Stomach (tissue), 4 donors: ENCODE data around the gene ELP4.

Experiments
- EP300 ChIP-seq: sonication (generic); formaldehyde crosslinking; IDR thresholded peaks from one replicate; pipeline ENCODE4 v1.6.1; 2017; ENCODE audit warnings: antibody characterized with exemption
- POLR2A ChIP-seq, 4 donors: fragments of 450-650 bp; IDR thresholded peaks; one replicate each; pipeline ENCODE4 v1.6.1; 2016; ENCODE audit warnings: antibody characterized with exemption in 4 of 4, control low read depth in 2 of 4, mild to moderate bottlenecking in 1 of 4, moderate library complexity in 1 of 4
- TF ChIP-seq, protein P1 (sequence below), 7 experiments: fragments of 450-650 bp in 4 of 7; fragments of 200-600 bp in 3 of 7; sonication (generic) in 3 of 7; IDR thresholded peaks; one replicate each; pipeline ENCODE4 v1.5.1; 2016 to 2019; ENCODE audit warnings: antibody characterized with exemption in 7 of 7, control low read depth in 2 of 7, mild to moderate bottlenecking in 1 of 7

DNA sequence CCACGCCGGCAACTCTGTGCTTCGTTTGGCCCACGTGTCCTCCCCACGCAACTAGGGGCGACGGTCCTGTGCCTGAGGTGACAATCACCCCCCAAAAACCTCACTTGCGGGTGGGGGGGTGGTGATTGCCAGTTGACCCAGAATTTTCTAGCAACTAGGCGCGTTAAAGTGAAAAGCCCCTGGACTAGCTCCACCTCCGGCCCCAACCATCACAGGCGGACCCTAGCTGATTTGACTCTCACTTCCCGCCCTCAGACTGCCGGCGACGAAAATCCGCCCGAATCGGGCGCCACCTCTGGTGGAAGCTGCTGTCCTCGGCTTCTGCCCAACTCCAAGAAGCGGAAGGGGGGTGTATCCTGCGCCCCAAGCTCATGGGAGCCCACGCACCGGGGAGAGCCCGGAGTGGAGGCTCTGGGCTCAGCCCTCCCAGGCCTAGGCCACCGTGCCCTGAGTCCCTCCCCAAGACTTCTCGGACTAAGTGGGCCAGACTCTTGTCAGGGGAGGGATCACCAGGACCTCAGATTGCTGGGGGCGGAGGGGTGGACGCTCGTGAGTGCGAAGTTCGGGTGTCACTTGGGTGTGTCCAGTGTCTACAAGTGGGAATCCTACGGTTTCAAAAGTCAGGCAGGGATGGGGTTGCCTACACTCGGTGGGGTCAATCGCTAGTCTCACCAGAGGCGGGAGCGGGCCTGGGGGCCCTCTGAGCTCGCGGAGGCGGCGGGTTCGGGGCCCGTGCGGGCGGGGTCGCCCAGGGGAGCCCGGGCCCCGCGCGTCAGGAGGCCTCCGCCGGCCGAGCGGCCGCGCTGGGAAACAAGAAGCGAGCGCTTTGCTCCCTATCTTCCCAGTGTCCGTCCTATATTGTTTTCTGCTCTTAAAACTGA, 289.2 kb downstream of the ELP4 start:
- TF ChIP-seq POLR2A (IDR thresholded peaks at IDR 0.05) = no peak
- TF ChIP-seq, protein P1, sequence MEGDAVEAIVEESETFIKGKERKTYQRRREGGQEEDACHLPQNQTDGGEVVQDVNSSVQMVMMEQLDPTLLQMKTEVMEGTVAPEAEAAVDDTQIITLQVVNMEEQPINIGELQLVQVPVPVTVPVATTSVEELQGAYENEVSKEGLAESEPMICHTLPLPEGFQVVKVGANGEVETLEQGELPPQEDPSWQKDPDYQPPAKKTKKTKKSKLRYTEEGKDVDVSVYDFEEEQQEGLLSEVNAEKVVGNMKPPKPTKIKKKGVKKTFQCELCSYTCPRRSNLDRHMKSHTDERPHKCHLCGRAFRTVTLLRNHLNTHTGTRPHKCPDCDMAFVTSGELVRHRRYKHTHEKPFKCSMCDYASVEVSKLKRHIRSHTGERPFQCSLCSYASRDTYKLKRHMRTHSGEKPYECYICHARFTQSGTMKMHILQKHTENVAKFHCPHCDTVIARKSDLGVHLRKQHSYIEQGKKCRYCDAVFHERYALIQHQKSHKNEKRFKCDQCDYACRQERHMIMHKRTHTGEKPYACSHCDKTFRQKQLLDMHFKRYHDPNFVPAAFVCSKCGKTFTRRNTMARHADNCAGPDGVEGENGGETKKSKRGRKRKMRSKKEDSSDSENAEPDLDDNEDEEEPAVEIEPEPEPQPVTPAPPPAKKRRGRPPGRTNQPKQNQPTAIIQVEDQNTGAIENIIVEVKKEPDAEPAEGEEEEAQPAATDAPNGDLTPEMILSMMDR (IDR thresholded peaks at IDR 0.05) = no peak
- TF ChIP-seq EP300 = no peak
